K562 (cell line): Measurements from ENCODE around the gene CCDC27. TPM values are rescaled to one million over a fixed set of nuclear protein-coding genes. Genes with fewer than 3 reads are reported as not detected.
A peak's percentile ranks its signal among the peaks of the same experiment; 100 is the strongest.

ENCODE experiments used
- ATAC-seq: fragments of 200-7000 bp; cut with Tn5 transposase; 3 replicates; pipeline ENCODE4 v1.9.1; 2020; ENCODE audit warnings: moderate library complexity
- BruUV-seq: library from RNA; stranded (reverse); fragments of 400-500 nt; replicated peaks from 2 replicates; lab custom pipeline; 2021; lab: Mats Ljungman, UMichigan
- CTCF ChIA-PET: fragments of 300-600 bp; formaldehyde crosslinking; extraction: SDS; loops from one replicate; lab custom pipeline; 2021; ENCODE audit warnings: low intra/inter-chr PET ratio; lab: Yijun Ruan, JAX
- POLR2A ChIA-PET: fragments of 300-600, 350-650 bp; sonication (Branson Sonifier 250); formaldehyde crosslinking; extraction: SDS; loops from one replicate; lab custom pipeline; 2021; ENCODE audit warnings: antibody characterized with exemption, inconsistent platforms; lab: Yijun Ruan, JAX
- DNase-seq, 4 experiments: peaks; one replicate each; pipeline versions ENCODE4 v3.0.0 to v3.0.0-alpha.2; 2011 to 2018; ENCODE audit warnings: low spot score in 3 of 4, mixed read lengths in 3 of 4; ENCODE audit errors: extremely low read depth in 1 of 4
- FAIRE-seq: peaks from 2 replicates; lab custom pipeline; 2011; peaks lifted over from hg19 to GRCh38; lab: Jason Lieb, UNC
- H2AFZ ChIP-seq: 2 replicates; pipeline ENCODE4 v1.6.0; 2011; ENCODE audit warnings: low read depth, low read length, control low read depth, inconsistent platforms
- H3K27ac ChIP-seq: fragments of 200-600 bp; 3 replicates; pipeline ENCODE4 v1.8.0; 2011; ENCODE audit warnings: low read depth, mild to moderate bottlenecking, control low read depth, inconsistent platforms, low read length, moderate library complexity, mixed read lengths; ENCODE audit errors: extremely low read depth
- H3K27me3 ChIP-seq, 2 experiments: fragments of 300-600 bp in 1 of 2; 2 replicates in 1 of 2; 3 replicates in 1 of 2; pipeline versions ENCODE4 v1.6.0 to v1.8.0; 2011; ENCODE audit warnings: inconsistent platforms in 2 of 2, low read length in 2 of 2, mild to moderate bottlenecking in 1 of 2, mixed read lengths in 1 of 2, moderate library complexity in 1 of 2; ENCODE audit not compliant: control insufficient read depth in 2 of 2, insufficient read depth in 2 of 2
- H3K36me3 ChIP-seq: fragments of 300-600 bp; 3 replicates; pipeline ENCODE4 v1.8.0; 2011; ENCODE audit warnings: mild to moderate bottlenecking, low read length, inconsistent platforms; ENCODE audit not compliant: control insufficient read depth, insufficient read depth
- H3K4me1 ChIP-seq, 2 experiments: fragments of 200-600 bp in 1 of 2; replicated peaks in 1 of 2; 2 replicates in 1 of 2; 3 replicates in 1 of 2; pipeline versions ENCODE4 v1.5.1 to v1.8.0; 2011; ENCODE audit warnings: inconsistent platforms in 2 of 2, low read length in 2 of 2, mild to moderate bottlenecking in 1 of 2, mixed read lengths in 1 of 2, moderate library complexity in 1 of 2; ENCODE audit not compliant: control insufficient read depth in 2 of 2, insufficient read depth in 2 of 2
- H3K4me2 ChIP-seq: 2 replicates; pipeline ENCODE4 v1.6.1; 2011; ENCODE audit warnings: low read length, control low read depth, inconsistent platforms, mixed read lengths; ENCODE audit not compliant: insufficient read depth
- H3K4me3 ChIP-seq: fragments of 200-600 bp; sonication (generic), shearing (Covaris generic); 2 replicates; pipeline ENCODE4 v1.5.1; 2016; ENCODE audit warnings: control low read depth, inconsistent platforms
- H3K79me2 ChIP-seq: fragments of 200-600 bp; 3 replicates; pipeline ENCODE4 v1.8.0; 2011; ENCODE audit warnings: low read length, inconsistent platforms; ENCODE audit not compliant: control insufficient read depth, insufficient read depth
- H3K9ac ChIP-seq, 2 experiments: 2 replicates each; pipeline versions ENCODE4 v1.6.0 to v1.6.1; 2011; ENCODE audit warnings: low read depth in 2 of 2, low read length in 2 of 2, control low read depth in 1 of 2, inconsistent platforms in 1 of 2, mild to moderate bottlenecking in 1 of 2, mixed read lengths in 1 of 2; ENCODE audit not compliant: insufficient read depth in 1 of 2
- H3K9me1 ChIP-seq: one replicate; pipeline ENCODE4 v1.6.0; 2011; ENCODE audit warnings: inconsistent platforms, mild to moderate bottlenecking, low read length, moderate library complexity; ENCODE audit not compliant: control insufficient read depth, insufficient read depth
- H3K9me3 ChIP-seq: replicated peaks from 2 replicates; pipeline ENCODE4 v1.5.1; 2011; ENCODE audit warnings: low read depth, low read length, inconsistent platforms; ENCODE audit not compliant: control insufficient read depth, insufficient read depth
- H4K20me1 ChIP-seq: replicated peaks from 2 replicates; pipeline ENCODE4 v1.6.1; 2011; ENCODE audit warnings: low read length, inconsistent platforms, mixed read lengths; ENCODE audit not compliant: control insufficient read depth, insufficient read depth
- CTCF ChIP-seq, 3 experiments: IDR thresholded peaks in 2 of 3; conservative IDR thresholded peaks in 1 of 3; 2 replicates each; pipeline ENCODE4 v1.5.1; 2011 to 2012; ENCODE audit warnings: low read length in 3 of 3, mild to moderate bottlenecking in 3 of 3, control low read depth in 2 of 3, improper control_type of control experiment in 1 of 3, inconsistent platforms in 1 of 3, low read depth in 1 of 3, mixed read lengths in 1 of 3, moderate library complexity in 1 of 3; ENCODE audit not compliant: insufficient read depth in 2 of 3
- ELK1 ChIP-seq: sonication (generic); formaldehyde crosslinking; IDR thresholded peaks from 2 replicates; pipeline ENCODE4 v1.8.1; 2022; ENCODE audit warnings: missing genetic modification reagents
- FOSL1 ChIP-seq: fragments of 200-800 bp; sonication (Bioruptor generic); conservative IDR thresholded peaks from 2 replicates; pipeline ENCODE4 v1.6.1; 2016; ENCODE audit warnings: missing genetic modification characterization, missing compliant biosample characterization
- KLF16 ChIP-seq: IDR thresholded peaks from 2 replicates; pipeline ENCODE4 v1.6.1; 2016; ENCODE audit warnings: antibody characterized with exemption
- PRMT5 ChIP-seq: sonication (generic); formaldehyde crosslinking; IDR thresholded peaks from 2 replicates; pipeline ENCODE4 v1.5.0; 2020; ENCODE audit warnings: missing genetic modification reagents
- THAP12 ChIP-seq: fragments of 250-450 bp; sonication (Bioruptor Pico); IDR thresholded peaks from 2 replicates; pipeline ENCODE4 v1.9.0; 2021; ENCODE audit warnings: mild to moderate bottlenecking, inconsistent platforms
- ZBTB5 ChIP-seq: fragments of 450-650 bp; IDR thresholded peaks from 2 replicates; pipeline ENCODE4 v1.6.1; 2017; ENCODE audit warnings: antibody characterized with exemption
- ZBTB7A ChIP-seq: IDR thresholded peaks from 2 replicates; pipeline ENCODE4 v1.6.1; 2011; ENCODE audit warnings: low read depth, mild to moderate bottlenecking, low read length, moderate library complexity, borderline replicate concordance; ENCODE audit not compliant: control insufficient read depth
- ZNF184 ChIP-seq: sonication (generic); formaldehyde crosslinking; IDR thresholded peaks from 2 replicates; pipeline ENCODE4 v1.5.0; 2020; ENCODE audit warnings: missing genetic modification reagents
- WGBS: fragments of 100-300 bp; shearing (Covaris generic); methylation state at CpG from one replicate; pipeline ENCODE4 v1.1.6; 2016; ENCODE audit warnings: low coverage, mixed read lengths; ENCODE audit not compliant: insufficient coverage; ENCODE audit errors: missing lambda C conversion rate; 5-methylcytosine and 5-hydroxymethylcytosine counted together
- in situ Hi-C: fragments of 300-500 bp; cut with MboI; formaldehyde crosslinking; loops from 4 replicates; pipeline ENCODE4 v1.15.0; 2018; ENCODE audit warnings: inconsistent platforms, mixed read lengths
- intact Hi-C: fragments of 100-400 bp; cut with micrococcal nuclease; formaldehyde crosslinking; loops from 2 replicates; pipeline ENCODE4 v1.14.2; 2022
- polyA plus RNA-seq, 8 experiments: library from polyadenylated mRNA; depleted of rRNA in 4 of 8; stranded (reverse) in 5 of 8; unstranded in 3 of 8; fragments of >200 nt; fragmentation: Nextera tagmentation in 2 of 8; fragmentation: Illumina TruSeq in 1 of 8; extraction: Ambion mirVana in 2 of 8; extraction: Trizol in 1 of 8; gene quantifications; 2 replicates each; pipeline versions ENCODE4 v1.2.1 to v1.2.3, GENCODE V29; 2011 to 2014; ENCODE audit warnings: inconsistent platforms in 1 of 8, missing spikeins in 1 of 8
- total RNA-seq, 7 experiments: library from RNA; depleted of rRNA in 6 of 7; stranded (reverse); fragments of >200 nt in 6 of 7; fragmentation: Illumina TruSeq in 2 of 7; extraction: Trizol in 2 of 7; gene quantifications; 2 replicates each; pipeline versions ENCODE4 v1.2.1 to v1.2.3, GENCODE V29; 2011 to 2021; ENCODE audit warnings: low replicate concordance in 1 of 7

Gene CCDC27
- total and polyA plus RNA-seq, 9 of the 15 experiments (the other 6 are each of a cell fraction or from before 2014, with no cell fraction given), result 0.01 to 0.04 TPM; not detected in 7

GRCh38 chr1:3702990-3703728 lies 49.1 kb upstream of the CCDC27 start:
- no TSS peak for BruUV-seq
- Histone ChIP-seq H3K36me3 (no peaks in the 10 kb centered on the region), H3K4me2 (no peak overlapping the region), H3K27ac (no peak overlapping the region), H3K27me3 (peaks cover 76 to 96% of the 10 kb centered on the region in 2 experiments), H3K4me3 (no peak overlapping the region), H3K4me1 (peaks cover 0 to 60% of the 10 kb centered on the region in 2 experiments; a peak in 2 of 5 replicates), H3K9me1 (no peaks in the 10 kb centered on the region), H3K9ac (peak overlapping the region in 1 of 2 experiments; percentile 52; a peak in 2 of 4 replicates), H4K20me1 (peaks cover 68% of the 10 kb centered on the region), H3K79me2 (no peaks in the 10 kb centered on the region), H2AFZ (no peak overlapping the region), H3K9me3 (no peaks in the 10 kb centered on the region)
- CTCF ChIA-PET, result no interaction called here
- WGBS, result 4% methylated on average over 21 of the region's 21 CpGs
- POLR2A ChIA-PET, result interaction anchor here (0.6 to 1.9 kb wide), 6 partner anchors 8 to 53 kb away, joined by 3 to 6 read pairs (median 3); no protein-coding TSS in a partner anchor
- ATAC-seq (peak; percentile 56), DNase-seq (no peak), FAIRE-seq (no peak)
- no peak for TF ChIP-seq THAP12 (CRISPR knock-in tag)
- TF ChIP-seq CTCF (IDR thresholded peaks at IDR 0.05 in 2 of 3, conservative IDR thresholded peaks at IDR 0.05 in 1 of 3; ENCODE audit: insufficient read depth in 2 of 3, low read depth in 1 of 3, low read length in 3 of 3), result 0 out of 6 replicates have a peak, but pooled peaks of 2 of the 3 experiments have one; percentile 10 to 16
- TF ChIP-seq KLF16, result no peak
- 0 out of 2 replicates have a peak, but pooled peaks have one; percentile 27 for TF ChIP-seq FOSL1 (tag)
- no peak for TF ChIP-seq ZNF184 (CRISPR knock-in tag)
- TF ChIP-seq ZBTB5, result no peak
- no peak for TF ChIP-seq PRMT5
- no peak for TF ChIP-seq ELK1 (CRISPR knock-in tag)
- 0 out of 2 replicates have a peak, but pooled peaks have one; percentile 17 for TF ChIP-seq ZBTB7A
- intact Hi-C loops, result no loop called here
- in situ Hi-C loops, result no loop called here
